HG03064 (cell line): ENCODE data around the gene GCSAM.
A peak's percentile ranks its signal among the peaks of the same experiment; 100 is the strongest.

Experiments
- ATAC-seq: cut with Tn5 transposase; IDR thresholded peaks from one replicate; pipeline ENCODE4 v1.9.1; 2021; ENCODE audit warnings: low read depth; ENCODE audit not compliant: unreplicated experiment

GCSAM gene

GRCh38 chr3:112129925-112130637 is 3.0 kb downstream of the GCSAM start:
- no peak for ATAC-seq

GRCh38 chr3:112128843-112129727 is 4.0 kb downstream of the GCSAM start:
- peak; percentile 29 for ATAC-seq

- no peak for ATAC-seq
Measured at GRCh38 chr3:112127522-112128494, 5.2 kb downstream of the GCSAM start.

- ATAC-seq = no peak
Measured at GRCh38 chr3:112126511-112126911, 6.5 kb downstream of the GCSAM start.

- no peak for ATAC-seq
Measured at GRCh38 chr3:112124907-112125607, 8.0 kb downstream of the GCSAM start.

- ATAC-seq = no peak
Measured at GRCh38 chr3:112123548-112123947, 9.5 kb downstream of the GCSAM start.

- no peak for ATAC-seq
Measured at GRCh38 chr3:112122870-112123269, 10.2 kb downstream of the GCSAM start.

GRCh38 chr3:112121577-112122547 is 11.2 kb downstream of the GCSAM start:
- ATAC-seq = no peak

- ATAC-seq = no peak
Measured at GRCh38 chr3:112119962-112120836, 12.8 kb downstream of the GCSAM start.

- ATAC-seq = no peak
Measured at GRCh38 chr3:112117841-112118571, 15.0 kb downstream of the GCSAM start.

GRCh38 chr3:112117415-112117814 is 15.6 kb downstream of the GCSAM start:
- no peak for ATAC-seq

GRCh38 chr3:112116748-112117186 is 16.3 kb downstream of the GCSAM start:
- ATAC-seq = no peak

GRCh38 chr3:112115806-112116383 is 17.2 kb downstream of the GCSAM start:
- ATAC-seq = no peak

GRCh38 chr3:112115161-112115739 is 17.8 kb downstream of the GCSAM start:
- ATAC-seq = no peak

- ATAC-seq = no peak
Measured at GRCh38 chr3:112114576-112115160, 18.4 kb downstream of the GCSAM start.

GRCh38 chr3:112111785-112112402 is 21.2 kb downstream of the GCSAM start:
- no peak for ATAC-seq
